Gastroesophageal sphincter (tissue), 4 donors: Measurements from ENCODE around the gene HRH3. TPM values are rescaled to one million over a fixed set of nuclear protein-coding genes. Genes with fewer than 3 reads are reported as not detected.

Experiments used
- ATAC-seq: fragments of 150-250 bp; one replicate; pipeline ENCODE4 v1.9.1; 2016; ENCODE audit warnings: mild to moderate bottlenecking, moderate library complexity
- H3K27ac ChIP-seq, 4 donors: fragments of 200-600 bp; sonication (generic) in 3 of 4; 1 replicate in 3 of 4; 2 replicates in 1 of 4; pipeline ENCODE4 v1.5.1; 2016 to 2019
- H3K27me3 ChIP-seq: fragments of 200-600 bp; sonication (generic); one replicate; pipeline ENCODE4 v1.5.1; 2019
- H3K36me3 ChIP-seq, 2 donors: fragments of 200-600 bp; sonication (generic); one replicate each; pipeline ENCODE4 v1.5.1; 2019; ENCODE audit warnings: control low read depth in 1 of 2
- H3K4me1 ChIP-seq, 3 donors: fragments of 200-600 bp; sonication (generic); 1 replicate in 2 of 3; 2 replicates in 1 of 3; pipeline ENCODE4 v1.5.1; 2016 to 2019; ENCODE audit warnings: control low read depth in 2 of 3
- H3K4me3 ChIP-seq, 2 donors: fragments of 200-600 bp; sonication (generic); one replicate each; pipeline ENCODE4 v1.5.1; 2019; ENCODE audit warnings: mild to moderate bottlenecking in 1 of 2, moderate library complexity in 1 of 2
- H3K9me3 ChIP-seq, 3 donors: fragments of 200-600 bp; sonication (generic); one replicate each; pipeline ENCODE4 v1.5.1; 2017 to 2019; ENCODE audit warnings: control low read depth in 2 of 3
- CTCF ChIP-seq, 4 experiments: fragments of 200-600 bp in 2 of 4; fragments of 450-650 bp in 2 of 4; sonication (generic) in 1 of 4; IDR thresholded peaks; one replicate each; pipeline ENCODE4 v1.5.1; 2017 to 2019; ENCODE audit warnings: antibody characterized with exemption in 4 of 4, mild to moderate bottlenecking in 2 of 4, moderate library complexity in 2 of 4
- EP300 ChIP-seq: sonication (generic); formaldehyde crosslinking; IDR thresholded peaks from one replicate; pipeline ENCODE4 v1.6.1; 2017; ENCODE audit warnings: antibody characterized with exemption, mild to moderate bottlenecking
- POLR2A ChIP-seq, 2 donors: fragments of 450-650 bp; IDR thresholded peaks; one replicate each; pipeline ENCODE4 v1.6.1; 2017; ENCODE audit warnings: antibody characterized with exemption in 2 of 2, mild to moderate bottlenecking in 2 of 2, moderate library complexity in 1 of 2
- POLR2AphosphoS5 ChIP-seq: sonication (generic); formaldehyde crosslinking; IDR thresholded peaks from one replicate; pipeline ENCODE4 v1.6.1; 2017; ENCODE audit warnings: antibody characterized with exemption
- WGBS, 2 donors: methylation state at CpG; one replicate each; pipeline ENCODE4 v1.1.5; 2018; ENCODE audit warnings: low coverage in 1 of 2; 5-methylcytosine and 5-hydroxymethylcytosine counted together
- total RNA-seq, 4 donors: library from RNA; depleted of rRNA; stranded (reverse); fragments of >200 nt; gene quantifications; one replicate each; pipeline ENCODE4 v1.1.0, GENCODE V29; 2016

The HRH3 gene
- total RNA-seq, 4 donors from 2014 or later: not detected

- Histone ChIP-seq H3K4me1 (no peaks in the 10 kb centered on the region), H3K36me3 (peaks cover 0 to 91% of the 10 kb centered on the region in 2 donors), H3K9me3 (no peaks in the 10 kb centered on the region), H3K27ac (no peak overlapping the region), H3K4me3 (no peak overlapping the region), H3K27me3 (no peaks in the 10 kb centered on the region)
- no peak for ATAC-seq
- WGBS, 2 donors: 95 to 98% methylated on average over 6 to 12 of the region's 13 CpGs
- TF ChIP-seq POLR2A (IDR thresholded peaks at IDR 0.05) (no peak), EP300 (no peak), CTCF (IDR thresholded peaks at IDR 0.05) (no peak)
These were observed 46.8 kb upstream of the HRH3 start for GRCh38 chr20:62266851-62267250.

GRCh38 chr20:62266340-62266739 is 46.3 kb upstream of the HRH3 start:
- no peaks in the 10 kb centered on the region for H3K9me3 ChIP-seq
- no peak overlapping the region for H3K4me3 ChIP-seq
- WGBS, 2 donors: 91 to 94% methylated on average over 8 to 9 of the region's 10 CpGs
- no peaks in the 10 kb centered on the region for H3K27me3 ChIP-seq
- no peaks in the 10 kb centered on the region for H3K4me1 ChIP-seq
- TF ChIP-seq POLR2A (IDR thresholded peaks at IDR 0.05) (no peak), CTCF (IDR thresholded peaks at IDR 0.05) (no peak)
- no peak overlapping the region for H3K27ac ChIP-seq
- ATAC-seq: no peak
- H3K36me3 ChIP-seq: peaks cover 0 to 91% of the 10 kb centered on the region in 2 donors

- no peak for TF ChIP-seq POLR2A (IDR thresholded peaks at IDR 0.05)
- no peak for TF ChIP-seq CTCF (IDR thresholded peaks at IDR 0.05)
- no peak for TF ChIP-seq POLR2AphosphoS5
- no peak for TF ChIP-seq EP300
- Histone ChIP-seq H3K27me3 (no peaks in the 10 kb centered on the region), H3K4me1 (no peaks in the 10 kb centered on the region), H3K36me3 (peaks cover 0 to 96% of the 10 kb centered on the region in 2 donors), H3K27ac (no peak overlapping the region), H3K9me3 (no peaks in the 10 kb centered on the region), H3K4me3 (no peak overlapping the region)
- 77 to 100% methylated on average over 1 of the region's 1 CpG for WGBS, 2 donors
- ATAC-seq: no peak
These were observed 45.3 kb upstream of the HRH3 start for GRCh38 chr20:62265365-62265764.

- 97 to 100% methylated on average over 2 to 7 of the region's 14 CpGs for WGBS, 2 donors
- H3K36me3 ChIP-seq: peaks cover 0 to 93% of the 10 kb centered on the region in 2 donors
- peaks cover 0 to 10% (median 3%) of the 10 kb centered on the region in 3 donors for H3K4me1 ChIP-seq
These were observed 43.3 kb upstream of the HRH3 start for GRCh38 chr20:62263396-62263795.

More at GRCh38 chr20:62263396-62263795, 43.3 kb upstream of the HRH3 start:
- Histone ChIP-seq H3K9me3 (no peaks in the 10 kb centered on the region), H3K27ac (no peak overlapping the region), H3K27me3 (no peaks in the 10 kb centered on the region), H3K4me3 (no peak overlapping the region)
- TF ChIP-seq POLR2AphosphoS5 (no peak), CTCF (IDR thresholded peaks at IDR 0.05) (no peak), EP300 (no peak), POLR2A (IDR thresholded peaks at IDR 0.05) (no peak)
- ATAC-seq: no peak
